ENCODE results near the gene CMSS1. TPM values are rescaled to one million over a fixed set of nuclear protein-coding genes. Genes with fewer than 3 reads are reported as not detected.

Gene CMSS1
- total and polyA plus RNA-seq, 2 donors (not counting 1 experiment from before 2014, with no cell fraction given) = 7.3 to 22.8 TPM

- H3K9me3 Mint-ChIP-seq (ENCODE audit: insufficient read depth) = no peaks in the 10 kb centered on the region
- peaks cover 10% of the 10 kb centered on the region for H3K4me1 Mint-ChIP-seq
- Histone ChIP-seq H3K9me3 (ENCODE audit: control extremely low read depth in 1 of 3, control insufficient read depth in 2 of 3, insufficient read depth in 1 of 3, low read length in 2 of 3) (no peaks in the 10 kb centered on the region), H3K36me3 (replicated peaks in 1 of 2; ENCODE audit: control extremely low read depth in 1 of 2, control insufficient read depth in 1 of 2, extremely low read depth in 1 of 2, insufficient read depth in 2 of 2, low read length in 1 of 2) (peaks cover 0 to 1% of the 10 kb centered on the region in 2 experiments), H3K9ac (ENCODE audit: low read length) (no peak overlapping the region), H3K27ac (ENCODE audit: low read length in 2 of 2) (no peak overlapping the region), H2AFZ (ENCODE audit: insufficient read depth, low read depth, low read length, poor library complexity, severe bottlenecking) (no peak overlapping the region), H3K27me3 (replicated peaks in 1 of 4; ENCODE audit: control extremely low read depth in 1 of 4, control insufficient read depth in 3 of 4, insufficient read depth in 4 of 4, low read length in 3 of 4) (no peaks in the 10 kb centered on the region), H3K4me2 (replicated peaks; ENCODE audit: low read depth, low read length, poor library complexity, severe bottlenecking) (no peak overlapping the region), H4K20me1 (ENCODE audit: control insufficient read depth, insufficient read depth, low read length, poor library complexity, severe bottlenecking) (peaks cover 3% of the 10 kb centered on the region), H3K79me2 (ENCODE audit: control insufficient read depth, insufficient read depth, low read length) (peaks cover 12% of the 10 kb centered on the region), H3K4me1 (ENCODE audit: control insufficient read depth in 2 of 2, insufficient read depth in 2 of 2, low read length in 2 of 2) (no peaks in the 10 kb centered on the region), H3K4me3 (ENCODE audit: control extremely low read depth in 1 of 5, extremely low read depth in 1 of 5, insufficient read depth in 1 of 5, low read depth in 2 of 5, low read length in 4 of 5) (no peak overlapping the region)
- ChIA-PET CTCF (interaction anchor here (0.6 kb wide), 1 partner anchor 36 kb away, joined by 5 read pairs; no protein-coding TSS in a partner anchor), POLR2A (no interaction called here)
- no peak for ATAC-seq (ENCODE audit: low read depth)
- no peak overlapping the region for H3K4me3 Mint-ChIP-seq
- intact Hi-C loops (cut with micrococcal nuclease) = no loop called here
- no peak for DNase-seq
- H3K27me3 Mint-ChIP-seq = no peaks in the 10 kb centered on the region
- TF ChIP-seq EZH2 (IDR thresholded peaks at IDR 0.05; ENCODE audit: borderline replicate concordance, insufficient read depth, low read depth, low read length, poor library complexity, severe bottlenecking) (no peak), CTCF (IDR thresholded peaks at IDR 0.05) (no peak)
- no peak overlapping the region for H3K27ac Mint-ChIP-seq
- WGBS (ENCODE audit: insufficient coverage) = 0% methylated on average over 1 of the region's 1 CpG
Measured at GRCh38 chr3:99868311-99868646, 50.6 kb downstream of the CMSS1 start.

GRCh38 chr3:99869621-99870020 lies 52.0 kb downstream of the CMSS1 start:
- ChIA-PET POLR2A (no interaction called here), CTCF (interaction anchor here (0.9 kb wide), 1 partner anchor 10 kb away, joined by 3 read pairs; no protein-coding TSS in a partner anchor)
- TF ChIP-seq CTCF (IDR thresholded peaks at IDR 0.05) (no peak), EZH2 (IDR thresholded peaks at IDR 0.05; ENCODE audit: borderline replicate concordance, insufficient read depth, low read depth, low read length, poor library complexity, severe bottlenecking) (no peak)
- intact Hi-C loops (cut with micrococcal nuclease) = no loop called here
- DNase-seq (no peak), ATAC-seq (ENCODE audit: low read depth) (no peak)
- H2AFZ ChIP-seq (ENCODE audit: insufficient read depth, low read depth, low read length, poor library complexity, severe bottlenecking) = no peak overlapping the region
- WGBS (ENCODE audit: insufficient coverage) = no CpG with 5 or more reads among the region's 1 CpG
- H3K9ac ChIP-seq (ENCODE audit: low read length) = no peak overlapping the region
- H3K79me2 ChIP-seq (ENCODE audit: control insufficient read depth, insufficient read depth, low read length) = peaks cover 12% of the 10 kb centered on the region
- Mint-ChIP-seq H3K4me3 (no peak overlapping the region), H3K27me3 (no peaks in the 10 kb centered on the region), H3K9me3 (ENCODE audit: insufficient read depth) (no peaks in the 10 kb centered on the region), H3K4me1 (peaks cover 10% of the 10 kb centered on the region), H3K27ac (no peak overlapping the region)
- H3K9me3 ChIP-seq (ENCODE audit: control extremely low read depth in 1 of 3, control insufficient read depth in 2 of 3, insufficient read depth in 1 of 3, low read length in 2 of 3) = no peaks in the 10 kb centered on the region
- H4K20me1 ChIP-seq (ENCODE audit: control insufficient read depth, insufficient read depth, low read length, poor library complexity, severe bottlenecking) = peaks cover 3% of the 10 kb centered on the region
- H3K4me3 ChIP-seq (ENCODE audit: control extremely low read depth in 1 of 5, extremely low read depth in 1 of 5, insufficient read depth in 1 of 5, low read depth in 2 of 5, low read length in 4 of 5) = no peak overlapping the region
- no peak overlapping the region for H3K27ac ChIP-seq (ENCODE audit: low read length in 2 of 2)
- no peak overlapping the region for H3K4me2 ChIP-seq (replicated peaks; ENCODE audit: low read depth, low read length, poor library complexity, severe bottlenecking)
- H3K27me3 ChIP-seq (replicated peaks in 1 of 4; ENCODE audit: control extremely low read depth in 1 of 4, control insufficient read depth in 3 of 4, insufficient read depth in 4 of 4, low read length in 3 of 4) = no peaks in the 10 kb centered on the region
- peaks cover 0 to under 1% of the 10 kb centered on the region in 2 donors for H3K4me1 ChIP-seq (ENCODE audit: control insufficient read depth in 2 of 2, insufficient read depth in 2 of 2, low read length in 2 of 2)
- peaks cover 0 to 1% of the 10 kb centered on the region in 2 experiments for H3K36me3 ChIP-seq (replicated peaks in 1 of 2; ENCODE audit: control extremely low read depth in 1 of 2, control insufficient read depth in 1 of 2, extremely low read depth in 1 of 2, insufficient read depth in 2 of 2, low read length in 1 of 2)

All from B cell (primary cell).